Bronchial epithelial cell (primary cell): ENCODE measurements around the gene STEAP4. TPM values are rescaled to one million over a fixed set of nuclear protein-coding genes. Genes with fewer than 3 reads are reported as not detected.

Experiments used
- DNase-seq: peaks from one replicate; pipeline ENCODE4 v3.0.0-alpha.2; 2010; ENCODE audit warnings: low read depth
- FAIRE-seq: peaks from 2 replicates; lab custom pipeline; 2011; peaks lifted over from hg19 to GRCh38; lab: Jason Lieb, UNC
- H3K27me3 ChIP-seq: 2 replicates; pipeline ENCODE4 v1.5.1; 2011; ENCODE audit warnings: low read length; ENCODE audit not compliant: control insufficient read depth, insufficient read depth
- H3K36me3 ChIP-seq: 2 replicates; pipeline ENCODE4 v1.5.1; 2011; ENCODE audit warnings: low read length; ENCODE audit not compliant: control insufficient read depth, insufficient read depth
- H3K4me3 ChIP-seq: 2 replicates; pipeline ENCODE4 v1.5.1; 2011; ENCODE audit warnings: mild to moderate bottlenecking, low read depth, low read length, control low read depth
- total RNA-seq: library from RNA; depleted of rRNA; stranded (reverse); fragments of >200 nt; gene quantifications from 2 replicates; pipeline ENCODE4 v1.2.1, GENCODE V29; 2014
- TF ChIP-seq, protein P1 (sequence below): IDR thresholded peaks from 2 replicates; pipeline ENCODE4 v1.5.1; 2011; ENCODE audit warnings: mild to moderate bottlenecking, moderate library complexity, low read length, control low read depth, inconsistent platforms; ENCODE audit not compliant: insufficient read depth, severe bottlenecking

Gene STEAP4
- 3.5 and 3.9 TPM in 2 replicates for total RNA-seq

DNA sequence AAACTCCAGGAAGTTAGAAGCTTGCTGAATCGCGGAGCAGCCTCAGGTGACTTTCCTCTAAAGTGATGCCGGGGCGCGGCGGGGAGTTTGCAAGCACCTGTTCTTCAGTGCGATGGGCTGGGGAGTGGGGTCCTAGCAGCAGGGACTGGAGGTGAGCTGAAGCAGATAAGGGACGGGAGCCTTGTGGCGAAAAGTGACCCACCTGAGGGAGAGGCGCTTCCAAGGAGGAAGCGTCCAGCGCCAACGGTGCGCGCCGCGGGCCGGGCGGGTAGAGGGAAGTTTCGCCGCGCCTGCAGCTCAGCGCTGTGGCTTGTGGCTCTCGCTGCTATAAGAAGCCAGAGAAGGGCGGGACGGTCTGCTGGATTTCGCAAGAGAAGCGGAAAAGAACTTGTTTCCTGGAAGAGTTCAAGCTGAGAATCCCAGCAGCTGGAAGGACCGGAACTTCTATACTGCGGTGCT is at the start of gene STEAP4:
STEAP4 (minus strand) TSS at position 305 of the 459 bp plus-strand sequence. CDS start 22,625 bp downstream, outside the sequence.
- FAIRE-seq: no peak

DNA sequence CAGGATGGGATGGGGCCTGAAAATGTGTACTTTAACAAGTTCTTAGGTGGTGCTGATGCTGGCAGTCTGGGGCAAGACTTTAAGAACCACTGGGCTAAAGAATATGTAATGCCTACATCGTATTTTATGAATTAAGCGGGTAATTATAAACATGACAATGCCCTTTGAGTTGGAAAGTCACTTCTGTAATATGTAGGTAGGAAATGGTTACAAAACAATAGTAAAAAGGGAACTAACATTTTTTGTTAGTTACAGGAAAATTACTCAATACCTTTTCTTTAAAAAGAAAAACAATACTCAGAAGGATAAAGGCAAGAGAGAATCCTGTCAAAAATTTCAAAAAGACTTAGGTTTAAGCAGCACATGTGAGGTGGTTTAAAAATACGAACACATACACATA is 48.3 kb upstream of the STEAP4 start:
- Histone ChIP-seq H3K36me3 (no peaks in the 10 kb centered on the region), H3K27me3 (no peaks in the 10 kb centered on the region), H3K4me3 (no peak overlapping the region)
- no peak for FAIRE-seq
- DNase-seq: no peak
- TF ChIP-seq, protein P1, sequence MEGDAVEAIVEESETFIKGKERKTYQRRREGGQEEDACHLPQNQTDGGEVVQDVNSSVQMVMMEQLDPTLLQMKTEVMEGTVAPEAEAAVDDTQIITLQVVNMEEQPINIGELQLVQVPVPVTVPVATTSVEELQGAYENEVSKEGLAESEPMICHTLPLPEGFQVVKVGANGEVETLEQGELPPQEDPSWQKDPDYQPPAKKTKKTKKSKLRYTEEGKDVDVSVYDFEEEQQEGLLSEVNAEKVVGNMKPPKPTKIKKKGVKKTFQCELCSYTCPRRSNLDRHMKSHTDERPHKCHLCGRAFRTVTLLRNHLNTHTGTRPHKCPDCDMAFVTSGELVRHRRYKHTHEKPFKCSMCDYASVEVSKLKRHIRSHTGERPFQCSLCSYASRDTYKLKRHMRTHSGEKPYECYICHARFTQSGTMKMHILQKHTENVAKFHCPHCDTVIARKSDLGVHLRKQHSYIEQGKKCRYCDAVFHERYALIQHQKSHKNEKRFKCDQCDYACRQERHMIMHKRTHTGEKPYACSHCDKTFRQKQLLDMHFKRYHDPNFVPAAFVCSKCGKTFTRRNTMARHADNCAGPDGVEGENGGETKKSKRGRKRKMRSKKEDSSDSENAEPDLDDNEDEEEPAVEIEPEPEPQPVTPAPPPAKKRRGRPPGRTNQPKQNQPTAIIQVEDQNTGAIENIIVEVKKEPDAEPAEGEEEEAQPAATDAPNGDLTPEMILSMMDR: no peak

More for the DNA sequence above, at the start of gene STEAP4:
- H3K36me3 ChIP-seq: no peaks in the 10 kb centered on the region
- peak within 1 kb of the TSS; percentile 38 for H3K4me3 ChIP-seq
- H3K27me3 ChIP-seq: no peaks in the 10 kb centered on the region
- TF ChIP-seq, protein P1: no peak
- peak; percentile 86 for DNase-seq

DNA sequence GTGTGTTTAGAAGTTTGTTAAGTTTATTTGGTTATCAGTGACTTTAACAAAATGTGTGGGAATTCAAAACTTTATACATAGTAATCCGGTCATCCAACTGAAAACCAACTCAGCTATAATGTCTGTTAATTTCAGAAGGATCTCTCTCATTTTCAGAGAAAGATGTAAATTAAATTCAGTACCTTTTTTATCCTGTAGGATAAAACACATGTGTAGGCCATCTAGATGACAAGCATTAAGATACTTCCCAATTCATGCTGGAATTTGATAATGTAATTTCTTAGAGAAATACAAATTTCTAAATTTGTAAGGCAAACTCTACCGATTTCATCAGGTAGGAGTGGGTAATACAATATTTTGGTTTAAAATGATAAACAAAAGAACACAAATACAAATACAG is 43.4 kb upstream of the STEAP4 start:
- TF ChIP-seq, protein P1: no peak
- H3K4me3 ChIP-seq: no peak overlapping the region
- no peak for DNase-seq
- H3K36me3 ChIP-seq: no peaks in the 10 kb centered on the region
- FAIRE-seq: no peak
- H3K27me3 ChIP-seq: no peaks in the 10 kb centered on the region

DNA sequence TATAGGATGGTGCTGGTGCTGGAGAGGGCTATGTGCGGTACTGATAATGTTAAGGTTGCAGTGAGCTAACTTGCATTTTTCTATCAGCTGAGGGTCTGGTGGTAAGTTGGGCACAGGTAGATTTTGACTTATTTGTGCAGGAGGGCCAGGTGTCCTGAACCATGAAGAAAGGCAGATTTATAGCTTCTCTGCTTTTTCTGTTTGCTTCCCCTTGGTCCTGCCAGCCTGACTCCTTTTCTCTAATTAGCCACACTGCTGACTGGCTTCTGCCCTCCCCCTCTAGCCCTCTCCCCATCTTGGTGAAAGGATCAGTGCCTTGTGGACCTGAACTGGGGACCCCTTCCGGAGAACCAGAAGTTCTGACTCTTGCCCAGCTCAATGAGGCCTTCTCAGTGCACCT is 40.8 kb upstream of the STEAP4 start:
- H3K36me3 ChIP-seq: no peaks in the 10 kb centered on the region
- TF ChIP-seq, protein P1: no peak
- no peak for DNase-seq
- FAIRE-seq: no peak
- no peak overlapping the region for H3K4me3 ChIP-seq
- H3K27me3 ChIP-seq: no peaks in the 10 kb centered on the region

DNA sequence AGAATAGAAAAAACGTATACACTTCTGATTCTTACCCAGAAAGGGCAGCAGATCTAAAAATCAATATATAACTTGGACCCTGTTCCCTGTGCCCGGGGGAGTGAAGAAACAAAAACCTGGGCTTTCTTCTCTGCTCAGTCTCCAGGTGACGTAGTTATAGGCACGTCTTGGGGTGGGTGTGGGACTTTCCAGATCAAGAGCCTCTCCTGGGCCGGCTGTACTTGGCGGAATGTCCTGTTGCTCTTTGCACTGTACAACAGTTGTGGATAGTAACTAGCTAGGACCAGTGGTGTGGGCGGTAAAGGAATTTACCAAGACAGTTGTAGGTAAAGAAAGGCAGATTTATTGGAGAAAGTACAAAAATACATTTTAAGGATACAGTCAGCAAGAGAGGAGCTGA is 40.4 kb upstream of the STEAP4 start:
- no peaks in the 10 kb centered on the region for H3K27me3 ChIP-seq
- FAIRE-seq (no peak), DNase-seq (peak; percentile 44)
- no peaks in the 10 kb centered on the region for H3K36me3 ChIP-seq
- TF ChIP-seq, protein P1: no peak
- H3K4me3 ChIP-seq: no peak overlapping the region

DNA sequence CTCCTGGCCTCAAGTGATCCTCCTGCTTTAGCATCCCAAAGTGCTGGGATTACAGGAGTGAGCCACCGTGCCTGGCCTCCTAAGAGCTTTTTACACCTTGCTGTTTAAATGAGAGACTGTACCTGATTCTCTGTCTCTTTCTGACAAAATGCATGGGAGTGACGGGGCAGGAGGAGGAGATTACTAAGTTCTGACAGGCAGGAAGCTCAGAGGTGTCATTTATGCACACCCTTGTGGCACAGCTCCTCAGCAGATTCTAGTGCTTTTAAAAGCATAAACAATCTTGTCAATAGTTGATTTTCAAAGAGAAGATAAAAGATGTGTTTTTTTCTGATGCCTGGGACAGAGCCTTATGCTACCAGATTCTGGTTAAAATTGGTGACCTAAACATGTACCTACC is 39.7 kb upstream of the STEAP4 start:
- DNase-seq (peak; percentile 25), FAIRE-seq (no peak)
- TF ChIP-seq, protein P1: no peak
- Histone ChIP-seq H3K4me3 (no peak overlapping the region), H3K27me3 (no peaks in the 10 kb centered on the region), H3K36me3 (no peaks in the 10 kb centered on the region)
